ENCODE results near the gene SLC12A5.
"Not testable (repeated sequence)": the region's sequence is repeated elsewhere in the genome, so short reads cannot be mapped to it uniquely, and the experiment has no call there.

SLC12A5 gene

GRCh38 chr20:46028772-46029371 is at the start of gene SLC12A5:
TSS of gene SLC12A5 (plus strand) at chr20:46029215. CDS start at chr20:46029345, 130 bp downstream.
- DNase-seq, result no peak

- no peak for DNase-seq
Observed at GRCh38 chr20:45981261-45981660, 47.8 kb upstream of the SLC12A5 start.

- DNase-seq, result no peak
Observed at GRCh38 chr20:45983279-45983743, 45.7 kb upstream of the SLC12A5 start.

- DNase-seq, result no peak
Observed at GRCh38 chr20:45985573-45985972, 43.4 kb upstream of the SLC12A5 start.

- peak; percentile 86 for DNase-seq
Observed at GRCh38 chr20:45987108-45987780, 41.8 kb upstream of the SLC12A5 start.

- not testable (repeated sequence) for DNase-seq
Observed at GRCh38 chr20:45988830-45989229, 40.2 kb upstream of the SLC12A5 start.

GRCh38 chr20:45991616-45992015 is 37.4 kb upstream of the SLC12A5 start:
- no peak for DNase-seq

- no peak for DNase-seq
Observed at GRCh38 chr20:45993197-45993951, 35.6 kb upstream of the SLC12A5 start.

- no peak for DNase-seq
Observed at GRCh38 chr20:45994761-45995493, 34.1 kb upstream of the SLC12A5 start.

- DNase-seq, result not testable (repeated sequence)
Observed at GRCh38 chr20:45995495-45996097, 33.4 kb upstream of the SLC12A5 start.

GRCh38 chr20:45997187-45997586 is 31.8 kb upstream of the SLC12A5 start:
- DNase-seq, result no peak

- no peak for DNase-seq
Observed at GRCh38 chr20:45998337-45998736, 30.7 kb upstream of the SLC12A5 start.

GRCh38 chr20:45998761-45999160 is 30.3 kb upstream of the SLC12A5 start:
- peak; percentile 37 for DNase-seq

GRCh38 chr20:45999557-46000261 is 29.3 kb upstream of the SLC12A5 start:
- no peak for DNase-seq

GRCh38 chr20:46000262-46000996 is 28.6 kb upstream of the SLC12A5 start:
- DNase-seq, result peak; percentile 54

- DNase-seq, result no peak
Observed at GRCh38 chr20:46001498-46001897, 27.5 kb upstream of the SLC12A5 start.

GRCh38 chr20:46002008-46002407 is 27.0 kb upstream of the SLC12A5 start:
- DNase-seq, result no peak

GRCh38 chr20:46004187-46004586 is 24.8 kb upstream of the SLC12A5 start:
- no peak for DNase-seq

GRCh38 chr20:46004889-46005473 is 24.0 kb upstream of the SLC12A5 start:
- DNase-seq, result peak; percentile 53

- DNase-seq, result no peak
Observed at GRCh38 chr20:46006022-46006705, 22.9 kb upstream of the SLC12A5 start.

Measured in CD4-positive, alpha-beta T cell treated with Interleukin-17A for 4 hours (primary cell).